ENCODE results near the gene KRTAP10-2. TPM values are rescaled to one million over a fixed set of nuclear protein-coding genes. Genes with fewer than 3 reads are reported as not detected.
"Not testable (repeated sequence)": the region's sequence is repeated elsewhere in the genome, so short reads cannot be mapped to it uniquely, and the experiment has no call there.

The KRTAP10-2 gene
- total and polyA plus RNA-seq, 2 donors from 2014 or later, result not detected

DNA sequence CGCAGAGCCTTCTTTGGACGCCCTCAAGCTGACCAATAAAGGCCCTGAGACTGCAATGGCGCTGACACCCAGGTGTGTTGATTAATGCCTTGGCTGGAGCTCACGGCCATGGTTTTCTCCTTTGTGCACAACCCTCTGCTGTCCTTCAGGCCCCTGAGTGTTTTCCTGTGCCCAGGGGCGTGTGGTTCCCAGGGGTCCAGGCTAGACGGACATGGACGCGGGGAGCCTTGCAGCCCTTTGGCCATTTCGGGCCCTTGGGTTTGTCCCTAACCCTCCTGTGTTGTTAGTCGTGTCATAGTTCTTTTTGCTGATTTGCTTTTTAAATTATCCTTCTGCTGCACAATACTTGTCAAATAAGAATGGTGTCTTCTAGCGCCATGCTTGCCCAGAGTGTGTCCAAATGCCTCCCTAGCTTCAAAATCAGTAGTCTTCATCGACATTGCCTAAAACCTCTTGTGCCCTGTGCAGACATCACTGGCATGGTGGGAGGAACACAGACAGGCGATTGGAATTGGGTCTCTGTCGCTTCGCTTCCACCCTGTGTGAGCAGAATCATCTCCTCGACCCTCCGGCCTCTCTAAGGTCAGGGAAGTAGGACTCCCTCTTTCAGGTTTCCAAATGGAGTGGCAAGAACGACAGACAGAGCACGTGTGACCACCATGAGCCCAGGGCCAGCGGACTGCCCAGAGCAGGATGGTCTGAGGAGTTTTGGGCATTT, 24.2 kb upstream of the KRTAP10-2 start:
- Histone ChIP-seq H3K27ac (ENCODE audit: low read depth in 2 of 2, low read length in 2 of 2) (no peak overlapping the region), H3K9me3 (ENCODE audit: control insufficient read depth in 2 of 3, insufficient read depth in 1 of 3, low read length in 3 of 3) (peaks cover 0 to 10% (median 2%) of the 10 kb centered on the region in 3 donors), H3K36me3 (ENCODE audit: control insufficient read depth in 2 of 3, insufficient read depth in 3 of 3, low read length in 3 of 3) (no peaks in the 10 kb centered on the region), H3K9ac (ENCODE audit: low read length in 3 of 3) (no peak overlapping the region), H3K4me3 (ENCODE audit: low read length in 3 of 3) (no peak overlapping the region), H3K27me3 (ENCODE audit: control insufficient read depth, insufficient read depth, low read length) (no peaks in the 10 kb centered on the region), H3K4me1 (ENCODE audit: control insufficient read depth in 2 of 3, insufficient read depth in 2 of 3, low read depth in 1 of 3, low read length in 3 of 3) (no peaks in the 10 kb centered on the region)
- TF ChIP-seq, protein P1, sequence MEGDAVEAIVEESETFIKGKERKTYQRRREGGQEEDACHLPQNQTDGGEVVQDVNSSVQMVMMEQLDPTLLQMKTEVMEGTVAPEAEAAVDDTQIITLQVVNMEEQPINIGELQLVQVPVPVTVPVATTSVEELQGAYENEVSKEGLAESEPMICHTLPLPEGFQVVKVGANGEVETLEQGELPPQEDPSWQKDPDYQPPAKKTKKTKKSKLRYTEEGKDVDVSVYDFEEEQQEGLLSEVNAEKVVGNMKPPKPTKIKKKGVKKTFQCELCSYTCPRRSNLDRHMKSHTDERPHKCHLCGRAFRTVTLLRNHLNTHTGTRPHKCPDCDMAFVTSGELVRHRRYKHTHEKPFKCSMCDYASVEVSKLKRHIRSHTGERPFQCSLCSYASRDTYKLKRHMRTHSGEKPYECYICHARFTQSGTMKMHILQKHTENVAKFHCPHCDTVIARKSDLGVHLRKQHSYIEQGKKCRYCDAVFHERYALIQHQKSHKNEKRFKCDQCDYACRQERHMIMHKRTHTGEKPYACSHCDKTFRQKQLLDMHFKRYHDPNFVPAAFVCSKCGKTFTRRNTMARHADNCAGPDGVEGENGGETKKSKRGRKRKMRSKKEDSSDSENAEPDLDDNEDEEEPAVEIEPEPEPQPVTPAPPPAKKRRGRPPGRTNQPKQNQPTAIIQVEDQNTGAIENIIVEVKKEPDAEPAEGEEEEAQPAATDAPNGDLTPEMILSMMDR (IDR thresholded peaks at IDR 0.05; ENCODE audit: borderline replicate concordance, extremely low read depth, insufficient read depth), result no peak
- DNase-seq (no peak), FAIRE-seq (no peak)
- intact Hi-C loops (cut with DNase I), result no loop called here

DNA sequence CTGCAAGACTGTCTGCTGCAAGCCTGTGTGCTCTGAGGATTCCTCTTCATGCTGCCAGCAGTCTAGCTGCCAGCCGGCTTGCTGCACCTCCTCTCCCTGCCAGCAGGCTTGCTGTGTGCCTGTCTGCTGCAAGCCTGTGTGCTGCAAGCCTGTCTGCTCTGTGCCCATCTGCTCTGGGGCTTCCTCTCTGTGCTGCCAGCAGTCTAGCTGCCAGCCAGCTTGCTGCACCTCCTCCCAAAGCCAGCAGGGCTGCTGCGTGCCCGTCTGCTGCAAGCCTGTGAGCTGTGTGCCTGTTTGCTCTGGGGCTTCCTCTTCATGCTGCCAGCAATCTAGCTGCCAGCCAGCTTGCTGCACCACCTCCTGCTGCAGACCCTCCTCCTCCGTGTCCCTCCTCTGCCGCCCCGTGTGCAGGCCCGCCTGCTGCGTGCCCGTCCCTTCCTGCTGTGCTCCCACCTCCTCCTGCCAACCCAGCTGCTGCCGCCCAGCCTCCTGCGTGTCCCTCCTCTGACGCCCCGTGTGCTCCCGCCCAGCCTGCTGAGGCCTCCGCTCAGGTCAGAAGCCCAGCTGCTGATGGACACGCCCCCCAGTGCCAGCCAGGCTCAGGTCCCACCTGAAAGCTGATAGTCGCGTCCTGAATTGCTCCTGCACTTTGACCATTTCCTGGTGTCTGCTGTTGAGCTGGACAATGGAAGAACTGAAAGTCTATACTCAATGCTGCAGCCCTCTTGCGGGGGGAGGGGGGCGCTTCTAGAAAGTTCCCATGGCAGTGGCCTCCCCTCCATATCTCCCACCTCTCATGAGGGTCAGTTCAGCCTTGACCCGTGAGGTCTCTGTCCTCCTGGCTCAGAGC, 23.4 kb upstream of the KRTAP10-2 start:
- intact Hi-C loops (cut with DNase I), result no loop called here

DNA sequence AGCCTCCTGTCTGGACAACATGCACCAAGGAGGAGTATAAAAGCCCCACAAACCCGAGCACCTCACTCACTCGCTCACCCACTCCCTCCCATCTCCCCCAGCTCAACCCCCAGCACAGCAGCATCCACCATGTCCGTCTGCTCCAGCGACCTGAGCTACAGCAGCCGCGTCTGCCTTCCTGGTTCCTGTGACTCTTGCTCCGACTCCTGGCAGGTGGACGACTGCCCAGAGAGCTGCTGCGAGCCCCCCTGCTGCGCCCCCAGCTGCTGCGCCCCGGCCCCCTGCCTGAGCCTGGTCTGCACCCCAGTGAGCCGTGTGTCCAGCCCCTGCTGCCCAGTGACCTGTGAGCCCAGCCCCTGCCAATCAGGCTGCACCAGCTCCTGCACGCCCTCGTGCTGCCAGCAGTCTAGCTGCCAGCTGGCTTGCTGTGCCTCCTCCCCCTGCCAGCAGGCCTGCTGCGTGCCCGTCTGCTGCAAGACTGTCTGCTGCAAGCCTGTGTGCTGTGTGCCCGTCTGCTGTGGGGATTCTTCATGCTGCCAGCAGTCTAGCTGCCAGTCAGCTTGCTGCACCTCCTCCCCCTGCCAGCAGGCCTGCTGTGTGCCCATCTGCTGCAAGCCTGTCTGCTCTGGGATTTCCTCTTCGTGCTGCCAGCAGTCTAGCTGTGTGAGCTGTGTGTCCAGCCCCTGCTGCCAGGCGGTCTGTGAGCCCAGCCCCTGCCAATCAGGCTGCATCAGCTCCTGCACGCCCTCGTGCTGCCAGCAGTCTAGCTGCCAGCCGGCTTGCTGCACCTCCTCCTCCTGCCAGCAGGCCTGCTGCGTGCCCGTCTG, 22.5 kb upstream of the KRTAP10-2 start, which contains the start of gene KRTAP10-4:
Gene KRTAP10-4, plus strand, starts transcription at position 100 of the 827 bp plus-strand sequence. Its CDS starts 30 bp downstream, at position 130.
- H3K27me3 ChIP-seq (ENCODE audit: control insufficient read depth, insufficient read depth, low read length); H3K4me1 ChIP-seq (ENCODE audit: control insufficient read depth in 2 of 3, insufficient read depth in 2 of 3, low read depth in 1 of 3, low read length in 3 of 3); intact Hi-C loops (cut with DNase I); H3K4me3 ChIP-seq (ENCODE audit: low read length in 3 of 3); H3K27ac ChIP-seq (ENCODE audit: low read depth in 2 of 2, low read length in 2 of 2); H3K36me3 ChIP-seq (ENCODE audit: control insufficient read depth in 2 of 3, insufficient read depth in 3 of 3, low read length in 3 of 3); FAIRE-seq; H3K9me3 ChIP-seq (ENCODE audit: control insufficient read depth in 2 of 3, insufficient read depth in 1 of 3, low read length in 3 of 3); H3K9ac ChIP-seq (ENCODE audit: low read length in 3 of 3): not testable (repeated sequence)
- DNase-seq, result peak in 1 of 5 donors; percentile 68

More for the DNA sequence above, 23.4 kb upstream of the KRTAP10-2 start:
- DNase-seq (peak in 4 of 5 donors; percentile 49 to 63 (median 54)), FAIRE-seq (no peak)
- H3K36me3 ChIP-seq (ENCODE audit: control insufficient read depth in 2 of 3, insufficient read depth in 3 of 3, low read length in 3 of 3), result no peaks in the 10 kb centered on the region
- peaks cover 0 to 10% (median 2%) of the 10 kb centered on the region in 3 donors for H3K9me3 ChIP-seq (ENCODE audit: control insufficient read depth in 2 of 3, insufficient read depth in 1 of 3, low read length in 3 of 3)
- TF ChIP-seq, protein P1 (IDR thresholded peaks at IDR 0.05; ENCODE audit: borderline replicate concordance, extremely low read depth, insufficient read depth), result no peak
- H3K4me3 ChIP-seq (ENCODE audit: low read length in 3 of 3), result no peak overlapping the region
- no peak overlapping the region for H3K27ac ChIP-seq (ENCODE audit: low read depth in 2 of 2, low read length in 2 of 2)
- no peaks in the 10 kb centered on the region for H3K27me3 ChIP-seq (ENCODE audit: control insufficient read depth, insufficient read depth, low read length)
- H3K4me1 ChIP-seq (ENCODE audit: control insufficient read depth in 2 of 3, insufficient read depth in 2 of 3, low read depth in 1 of 3, low read length in 3 of 3), result no peaks in the 10 kb centered on the region
- H3K9ac ChIP-seq (ENCODE audit: low read length in 3 of 3), result no peak overlapping the region
